A549 (cell line): ENCODE measurements around the gene UBXN10. TPM values are rescaled to one million over a fixed set of nuclear protein-coding genes. Genes with fewer than 3 reads are reported as not detected.

Experiments used
- ATAC-seq, 2 experiments: fragments of 200-7000 bp in 1 of 2; fragments of >200 bp in 1 of 2; cut with Nextera tagmentation in 1 of 2; cut with Tn5 transposase in 1 of 2; 3 replicates each; pipeline versions ENCODE4 v1.8.0 to v1.9.1; 2018 to 2020; ENCODE audit warnings: mild to moderate bottlenecking in 1 of 2, moderate library complexity in 1 of 2
- CTCF ChIA-PET: fragments of 300-600 bp; sonication (Branson Sonifier 250); formaldehyde crosslinking; extraction: SDS; loops from one replicate; lab custom pipeline; 2021; ENCODE audit warnings: antibody characterized with exemption, inconsistent platforms; lab: Yijun Ruan, JAX
- POLR2A ChIA-PET: fragments of 350-600 bp; formaldehyde crosslinking; extraction: SDS; loops from one replicate; lab custom pipeline; 2021; ENCODE audit warnings: antibody characterized with exemption, inconsistent platforms; lab: Yijun Ruan, JAX
- DNase-seq, 2 experiments: peaks; one replicate each; pipeline versions ENCODE4 v3.0.0 to v3.0.0-alpha.2; 2011 to 2016; ENCODE audit warnings: low read depth in 1 of 2, low spot score in 1 of 2
- FAIRE-seq: peaks from 2 replicates; lab custom pipeline; 2011; peaks lifted over from hg19 to GRCh38; lab: Jason Lieb, UNC
- H3K27ac ChIP-seq, 2 experiments: fragments of >200 bp; sonication (Bioruptor Twin); formaldehyde crosslinking; 3 replicates each; pipeline ENCODE4 v1.5.1; 2016 to 2017
- H3K4me1 ChIP-seq: fragments of >200 bp; sonication (Bioruptor Twin); formaldehyde crosslinking; 3 replicates; pipeline ENCODE4 v1.6.1; 2016
- H3K4me2 ChIP-seq: fragments of >200 bp; sonication (Bioruptor Twin); formaldehyde crosslinking; 3 replicates; pipeline ENCODE4 v1.6.1; 2016
- H3K4me3 ChIP-seq: fragments of >200 bp; sonication (Bioruptor Twin); formaldehyde crosslinking; 3 replicates; pipeline ENCODE4 v1.5.1; 2016
- H3K9me3 ChIP-seq: fragments of >200 bp; sonication (Bioruptor Twin); formaldehyde crosslinking; 3 replicates; pipeline ENCODE4 v1.6.1; 2016
- ATOH8 ChIP-seq: fragments of 250-450 bp; sonication (Bioruptor Pico); IDR thresholded peaks from 2 replicates; pipeline ENCODE4 v1.5.0; 2020; ENCODE audit warnings: low read depth, mild to moderate bottlenecking, moderate library complexity
- CBX2 ChIP-seq: fragments of 200-600 bp; sonication (generic); IDR thresholded peaks from 2 replicates; pipeline ENCODE4 v1.6.1; 2016; ENCODE audit warnings: low read depth, mild to moderate bottlenecking, borderline replicate concordance
- EHMT2 ChIP-seq: fragments of 200-600 bp; sonication (generic); IDR thresholded peaks from 2 replicates; pipeline ENCODE4 v1.6.1; 2016; ENCODE audit warnings: antibody characterized with exemption, low read depth, mild to moderate bottlenecking, moderate library complexity
- FOXS1 ChIP-seq: fragments of 250-450 bp; sonication (Bioruptor Pico); IDR thresholded peaks from 2 replicates; pipeline ENCODE4 v1.5.0; 2020; ENCODE audit warnings: mild to moderate bottlenecking, moderate library complexity
- GATA3 ChIP-seq: IDR thresholded peaks from 2 replicates; pipeline ENCODE4 v1.6.1; 2012; ENCODE audit warnings: borderline replicate concordance
- HDAC2 ChIP-seq: fragments of 200-600 bp; sonication (generic); IDR thresholded peaks from 2 replicates; pipeline ENCODE4 v1.6.1; 2016
- HOXA7 ChIP-seq: fragments of 250-450 bp; sonication (Bioruptor Pico); IDR thresholded peaks from 2 replicates; pipeline ENCODE4 v1.5.0; 2020; ENCODE audit warnings: mild to moderate bottlenecking, moderate library complexity
- MAX ChIP-seq: IDR thresholded peaks from 2 replicates; pipeline ENCODE4 v1.6.1; 2012
- RAD21 ChIP-seq, 2 experiments: fragments of >200 bp in 1 of 2; sonication (Bioruptor Twin) in 1 of 2; formaldehyde crosslinking in 1 of 2; IDR thresholded peaks in 1 of 2; conservative IDR thresholded peaks in 1 of 2; 2 replicates in 1 of 2; 3 replicates in 1 of 2; pipeline ENCODE4 v1.6.1; 2012 to 2018; ENCODE audit warnings: inconsistent platforms in 1 of 2
- RARB ChIP-seq: fragments of 250-450 bp; sonication (Bioruptor Pico); IDR thresholded peaks from 2 replicates; pipeline ENCODE4 v1.8.0; 2021; ENCODE audit warnings: mild to moderate bottlenecking, moderate library complexity
- REST ChIP-seq: fragments of 200-600 bp; sonication (generic); IDR thresholded peaks from 2 replicates; pipeline ENCODE4 v1.6.1; 2016; ENCODE audit warnings: antibody characterized with exemption, mild to moderate bottlenecking, moderate library complexity
- SMC3 ChIP-seq: fragments of >200 bp; sonication (Bioruptor Twin); formaldehyde crosslinking; IDR thresholded peaks from 3 replicates; pipeline ENCODE4 v1.6.1; 2018; ENCODE audit warnings: inconsistent platforms
- ZNF302 ChIP-seq: fragments of 250-450 bp; sonication (Bioruptor Pico); IDR thresholded peaks from 2 replicates; pipeline ENCODE4 v1.9.0; 2021; ENCODE audit warnings: inconsistent platforms, mild to moderate bottlenecking, moderate library complexity
- WGBS: methylation state at CpG from one replicate; pipeline ENCODE4 v1.1.6; 2017; ENCODE audit errors: missing lambda C conversion rate; 5-methylcytosine and 5-hydroxymethylcytosine counted together
- polyA plus RNA-seq, 4 experiments: library from polyadenylated mRNA; depleted of rRNA in 3 of 4; stranded (reverse); fragments of >200 nt; fragmentation: RNase III in 1 of 4; extraction: RNeasy Plus Mini Kit Qiagen cat#74134 plus additional on column Dnase treatment in 1 of 4; gene quantifications; 2 replicates in 3 of 4; 3 replicates in 1 of 4; pipeline ENCODE4 v1.2.3, GENCODE V29; 2011 to 2017
- TF ChIP-seq, protein P1 (sequence below): fragments of 250-450 bp; sonication (Bioruptor Pico); IDR thresholded peaks from 2 replicates; pipeline ENCODE4 v1.5.0; 2021; ENCODE audit warnings: mild to moderate bottlenecking, moderate library complexity, borderline replicate concordance
- TF ChIP-seq, protein P2 (sequence below): fragments of >200 bp; sonication (Bioruptor Twin); formaldehyde crosslinking; IDR thresholded peaks from 2 replicates; pipeline ENCODE4 v1.6.1; 2016

Gene UBXN10
- polyA plus RNA-seq, 2 of the 4 experiments (the other 2 are of a cell fraction), result not detected

DNA sequence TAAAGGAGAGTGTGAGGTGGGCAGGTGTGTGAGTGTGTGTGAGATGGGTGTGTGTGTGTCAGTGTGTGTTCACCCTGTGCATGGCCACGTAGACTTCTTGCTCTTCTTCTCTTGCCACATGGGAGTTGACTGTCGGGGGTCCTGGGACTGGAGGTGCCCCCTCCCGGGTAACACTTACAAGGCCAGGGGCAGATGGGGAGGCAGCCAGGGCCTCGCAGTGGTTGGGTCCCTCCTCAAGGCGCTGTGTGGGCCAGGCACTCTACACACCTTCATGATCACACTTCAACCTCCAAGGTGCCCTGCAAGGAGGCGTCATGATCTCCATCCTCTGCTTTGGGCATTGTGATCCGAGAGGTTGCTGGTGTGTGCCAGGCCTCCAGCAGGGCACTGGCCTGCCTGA is 44.4 kb upstream of the UBXN10 start:
- WGBS, result 39% methylated on average over 3 of the region's 7 CpGs
- DNase-seq (no peak), ATAC-seq (no peak), FAIRE-seq (no peak)
- H3K4me3 ChIP-seq, result no peak overlapping the region
- no peaks in the 10 kb centered on the region for H3K9me3 ChIP-seq
- H3K27ac ChIP-seq, result no peak overlapping the region
- H3K4me2 ChIP-seq, result no peak overlapping the region
- TF ChIP-seq, protein P1, sequence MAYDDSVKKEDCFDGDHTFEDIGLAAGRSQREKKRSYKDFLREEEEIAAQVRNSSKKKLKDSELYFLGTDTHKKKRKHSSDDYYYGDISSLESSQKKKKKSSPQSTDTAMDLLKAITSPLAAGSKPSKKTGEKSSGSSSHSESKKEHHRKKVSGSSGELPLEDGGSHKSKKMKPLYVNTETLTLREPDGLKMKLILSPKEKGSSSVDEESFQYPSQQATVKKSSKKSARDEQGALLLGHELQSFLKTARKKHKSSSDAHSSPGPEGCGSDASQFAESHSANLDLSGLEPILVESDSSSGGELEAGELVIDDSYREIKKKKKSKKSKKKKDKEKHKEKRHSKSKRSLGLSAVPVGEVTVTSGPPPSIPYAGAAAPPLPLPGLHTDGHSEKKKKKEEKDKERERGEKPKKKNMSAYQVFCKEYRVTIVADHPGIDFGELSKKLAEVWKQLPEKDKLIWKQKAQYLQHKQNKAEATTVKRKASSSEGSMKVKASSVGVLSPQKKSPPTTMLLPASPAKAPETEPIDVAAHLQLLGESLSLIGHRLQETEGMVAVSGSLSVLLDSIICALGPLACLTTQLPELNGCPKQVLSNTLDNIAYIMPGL (CRISPR knock-in tag), result no peak
- TF ChIP-seq, protein P2, sequence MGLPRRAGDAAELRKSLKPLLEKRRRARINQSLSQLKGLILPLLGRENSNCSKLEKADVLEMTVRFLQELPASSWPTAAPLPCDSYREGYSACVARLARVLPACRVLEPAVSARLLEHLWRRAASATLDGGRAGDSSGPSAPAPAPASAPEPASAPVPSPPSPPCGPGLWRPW, result no peak
- POLR2A ChIA-PET, result no interaction called here
- CTCF ChIA-PET, result no interaction called here
- no peaks in the 10 kb centered on the region for H3K4me1 ChIP-seq

DNA sequence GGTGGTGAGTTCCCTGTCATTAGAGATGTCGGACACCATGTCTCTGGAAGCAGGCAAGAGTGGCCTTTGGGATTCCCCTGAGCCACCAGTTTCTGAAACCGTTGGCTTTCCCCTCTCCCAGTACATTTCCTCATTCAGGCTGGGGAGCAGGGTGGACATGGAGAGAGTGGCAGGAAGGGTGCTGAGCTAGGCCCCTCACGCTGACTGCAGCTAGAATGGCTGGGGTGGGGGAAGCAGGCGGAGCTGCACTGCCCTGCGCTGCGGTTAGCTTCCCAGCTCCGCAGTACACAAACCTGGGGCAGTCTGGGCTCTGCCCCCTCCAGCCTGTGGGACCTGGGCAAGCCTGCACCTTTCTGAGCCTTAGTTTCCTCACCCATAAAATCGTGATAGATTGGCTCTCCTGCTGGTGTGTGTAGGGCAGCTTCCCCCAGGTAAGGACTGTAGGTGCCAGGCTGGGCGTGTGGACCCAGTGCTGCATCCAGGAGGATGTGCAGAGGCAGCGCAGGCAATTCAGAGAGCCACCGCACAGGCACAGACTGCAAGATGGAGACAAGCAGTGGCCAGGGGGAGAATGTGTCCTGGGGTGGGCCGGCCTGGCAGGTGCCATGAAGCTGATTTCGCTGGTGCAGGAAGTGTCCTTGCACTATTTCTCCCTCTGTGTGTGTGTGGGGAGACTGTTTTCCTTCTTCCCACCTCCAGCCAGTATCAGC is 43.7 kb upstream of the UBXN10 start:
- H3K4me3 ChIP-seq, result no peak overlapping the region
- H3K4me1 ChIP-seq, result no peaks in the 10 kb centered on the region
- WGBS, result 37% methylated on average over 4 of the region's 13 CpGs
- DNase-seq, result no peak
- H3K27ac ChIP-seq, result no peak overlapping the region
- POLR2A ChIA-PET, result no interaction called here
- H3K9me3 ChIP-seq, result no peaks in the 10 kb centered on the region
- H3K4me2 ChIP-seq, result no peak overlapping the region
- CTCF ChIA-PET, result interaction anchor here (1.5 kb wide), 1 partner anchor 42 kb away, joined by 5 read pairs; no protein-coding TSS in a partner anchor
- TF ChIP-seq CBX2, result no peak
- TF ChIP-seq SMC3, result no peak
- TF ChIP-seq EHMT2, result no peak
- TF ChIP-seq MAX, result no peak
- TF ChIP-seq ATOH8 (CRISPR knock-in tag), result no peak
- no peak for TF ChIP-seq RARB (CRISPR knock-in tag)
- TF ChIP-seq HDAC2, result no peak
- TF ChIP-seq GATA3, result no peak
- no peak for TF ChIP-seq HOXA7 (CRISPR knock-in tag)
- no peak for TF ChIP-seq FOXS1 (CRISPR knock-in tag)
- no peak for TF ChIP-seq REST
- no peak for TF ChIP-seq RAD21 (conservative IDR thresholded peaks at IDR 0.05 in 1 of 2, IDR thresholded peaks at IDR 0.05 in 1 of 2)
- TF ChIP-seq, all 56 proteins: peak for 0
- 0 out of 6 replicates have a peak, but pooled peaks of 1 of the 2 experiments have one; percentile 15 for ATAC-seq
- FAIRE-seq, result no peak

GRCh38 chr1:20143318-20143717 is 42.6 kb upstream of the UBXN10 start:
- DNase-seq (no peak), FAIRE-seq (no peak), ATAC-seq (no peak)
- no CpG with 5 or more reads among the region's 8 CpGs for WGBS
- TF ChIP-seq ZNF302 (CRISPR knock-in tag), result no peak
- ChIA-PET POLR2A (no interaction called here), CTCF (interaction anchor here (1.3 to 2.1 kb wide), 4 partner anchors 8 to 43 kb away, joined by 4 to 10 read pairs (median 4); no protein-coding TSS in a partner anchor)
- Histone ChIP-seq H3K9me3 (no peaks in the 10 kb centered on the region), H3K4me1 (no peaks in the 10 kb centered on the region), H3K27ac (no peak overlapping the region), H3K4me2 (no peak overlapping the region), H3K4me3 (no peak overlapping the region)
